NCI-H774 (cell line): Measurements from ENCODE around the gene MAMDC4.
A peak's percentile ranks its signal among the peaks of the same experiment; 100 is the strongest.

Experiments
- DNase-seq: peaks from one replicate; lab custom pipeline; 2025; lab: John Stamatoyannopoulos, UW

The MAMDC4 gene

GRCh38 chr9:136890661-136891060, 38.5 kb downstream of the MAMDC4 start:
- DNase-seq, result no peak

GRCh38 chr9:136896027-136896426, 43.9 kb downstream of the MAMDC4 start:
- DNase-seq, result no peak

DNA sequence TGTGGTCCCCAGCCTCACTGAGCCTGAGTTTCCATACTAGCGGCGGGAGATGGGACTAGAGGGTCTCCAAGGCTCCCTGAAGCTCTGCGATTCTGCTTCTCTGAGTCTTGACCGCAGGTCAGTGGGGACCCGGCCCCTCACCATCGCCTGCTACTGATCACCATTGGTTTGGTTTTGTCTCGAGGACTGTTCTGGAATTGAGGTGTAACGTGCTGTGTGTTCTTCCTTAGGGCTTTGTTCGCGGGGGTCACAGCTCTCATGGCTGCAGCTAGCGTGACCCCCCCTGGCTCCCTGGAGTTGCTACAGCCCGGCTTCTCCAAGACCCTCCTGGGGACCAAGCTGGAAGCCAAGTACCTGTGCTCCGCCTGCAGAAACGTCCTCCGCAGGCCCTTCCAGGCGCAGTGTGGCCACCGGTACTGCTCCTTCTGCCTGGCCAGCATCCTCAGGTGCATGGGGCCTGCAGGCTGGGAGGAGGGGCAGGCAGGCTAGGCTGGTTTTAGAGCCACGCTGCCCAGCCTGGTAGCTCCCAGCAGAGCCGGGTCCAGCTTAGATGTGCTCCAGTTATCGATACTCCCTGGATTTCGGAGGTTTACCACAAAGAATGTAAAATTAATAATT, 46.4 kb downstream of the MAMDC4 start:
- no peak for DNase-seq

DNA sequence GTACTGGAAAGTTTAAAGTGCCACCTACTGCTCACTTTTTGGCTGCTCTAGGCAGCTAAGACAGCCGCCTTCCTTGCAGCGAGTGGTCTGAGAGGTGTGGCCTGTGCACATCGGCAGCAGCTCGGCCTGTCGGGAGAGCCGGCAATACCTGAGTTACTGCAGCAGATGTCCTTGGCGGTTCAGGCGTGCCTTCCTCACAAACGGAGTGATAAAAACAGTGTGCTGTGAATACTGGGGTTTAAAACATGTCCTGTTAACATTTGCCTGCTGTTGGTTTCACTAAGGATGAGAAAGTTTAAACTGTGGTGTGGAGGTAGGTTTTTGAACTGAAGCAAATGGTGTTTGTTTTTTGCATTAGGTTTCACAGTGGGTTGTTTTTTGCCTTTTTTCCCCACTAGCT, 47.0 kb downstream of the MAMDC4 start:
- DNase-seq, result no peak

DNA sequence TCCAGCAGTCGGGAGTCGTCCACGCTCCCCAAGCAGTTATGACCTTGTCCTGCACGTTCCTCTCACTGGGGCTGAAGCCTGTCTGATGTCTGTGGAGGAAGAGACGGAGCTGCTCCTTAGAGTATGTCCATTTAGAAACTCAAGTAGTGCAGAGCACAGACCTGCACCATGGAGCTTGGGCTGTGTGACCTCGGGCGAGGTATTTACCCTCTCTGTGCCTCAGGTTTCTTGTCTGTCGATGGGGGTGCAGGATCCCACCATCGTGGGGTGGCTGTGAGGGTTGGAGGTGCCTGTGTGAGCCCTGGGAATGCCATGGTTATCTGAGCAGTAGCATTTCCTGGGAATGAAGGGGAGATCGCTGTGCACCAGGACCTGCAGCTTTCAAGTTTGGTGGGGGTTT, 48.4 kb downstream of the MAMDC4 start:
- no peak for DNase-seq

DNA sequence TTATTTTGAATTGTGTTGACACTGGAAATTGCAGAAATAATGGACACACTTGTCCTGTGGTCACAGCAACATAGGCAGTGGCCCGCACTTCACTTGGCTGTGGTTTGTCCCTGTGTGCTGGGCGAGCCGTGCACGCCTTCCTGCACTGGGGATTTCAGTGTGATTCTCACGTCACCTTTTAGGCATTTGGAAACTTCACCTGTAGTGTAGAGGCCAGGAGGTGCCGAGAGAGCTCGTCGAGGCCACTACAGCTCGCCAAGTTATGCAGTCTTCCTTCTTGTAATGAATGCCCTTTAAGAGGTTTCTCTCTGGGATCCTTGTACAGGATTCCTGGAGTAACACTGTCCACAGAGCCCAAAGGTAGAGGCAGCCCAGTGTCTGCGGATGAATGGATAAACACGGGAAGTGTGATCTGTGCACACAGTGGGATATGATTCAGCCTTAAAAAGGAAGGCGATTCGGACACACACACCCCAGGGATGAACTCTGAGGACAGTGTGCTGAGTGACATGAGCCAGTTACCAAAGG, 48.9 kb downstream of the MAMDC4 start:
- no peak for DNase-seq

GRCh38 chr9:136901516-136902258, 49.5 kb downstream of the MAMDC4 start:
- no peak for DNase-seq

DNA sequence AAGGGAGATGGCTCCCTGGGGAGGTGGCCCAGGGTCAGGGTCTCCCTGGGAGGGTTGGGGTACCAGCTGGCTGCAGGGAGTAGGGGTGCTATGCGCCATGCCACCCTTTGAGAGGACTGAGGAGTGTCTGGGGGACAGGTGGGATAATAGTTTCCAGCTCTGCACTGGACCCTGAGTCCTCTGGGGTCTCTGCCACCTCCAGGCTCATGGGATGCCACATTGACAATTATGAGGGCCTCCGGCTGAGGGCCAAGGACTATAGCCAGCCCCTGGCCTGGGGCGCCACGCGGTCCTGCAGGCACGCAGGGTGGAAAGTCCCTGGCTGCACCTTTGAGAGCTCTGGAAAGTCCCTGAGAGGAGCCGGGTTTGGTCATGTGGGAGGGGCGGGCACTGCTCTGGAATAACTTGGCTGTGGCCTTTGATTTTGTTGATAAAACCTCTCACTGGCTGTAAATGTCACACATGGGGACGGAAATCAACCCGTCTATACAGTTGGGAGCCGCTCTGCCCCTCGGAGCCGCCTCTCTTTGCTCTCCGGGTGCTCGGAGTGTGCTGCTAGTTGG, 50.2 kb downstream of the MAMDC4 start:
- no peak for DNase-seq

DNA sequence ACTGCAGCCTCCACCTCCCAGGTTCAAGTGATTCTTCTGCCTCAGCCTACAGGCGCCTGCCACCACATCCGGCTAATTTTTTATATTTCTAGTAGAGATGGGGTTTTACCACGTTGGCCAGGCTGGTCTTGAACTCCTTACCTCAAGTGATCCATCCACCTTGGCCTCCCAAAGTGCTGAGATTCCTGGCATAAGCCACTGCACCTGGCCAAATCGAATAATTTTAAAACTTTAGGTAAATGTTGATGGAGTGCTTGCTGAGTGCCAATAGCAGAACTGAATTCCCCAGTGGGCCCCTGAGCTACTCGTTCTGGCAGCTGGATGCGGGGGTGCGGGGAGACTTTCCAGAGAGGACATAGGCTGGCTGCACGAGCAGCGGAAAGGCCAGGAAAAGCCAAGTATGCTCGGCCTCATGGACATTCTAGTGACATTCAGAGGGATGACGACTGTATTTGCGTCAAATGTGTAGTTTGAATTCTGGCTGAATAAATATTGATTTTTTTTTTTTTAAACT, 51.0 kb downstream of the MAMDC4 start:
- DNase-seq, result peak; percentile 33

- DNase-seq, result no peak
These were observed 54.1 kb downstream of the MAMDC4 start for GRCh38 chr9:136906266-136906665.

- no peak for DNase-seq
These were observed 55.1 kb downstream of the MAMDC4 start for GRCh38 chr9:136907011-136907914.
